GM12878 (cell line): ENCODE results near the gene LNPK. TPM values are rescaled to one million over a fixed set of nuclear protein-coding genes. Genes with fewer than 3 reads are reported as not detected.

Experiments used
- ATAC-seq: fragments of 200-7000 bp; cut with Tn5 transposase; 3 replicates; pipeline ENCODE4 v1.9.1; 2020; ENCODE audit warnings: mild to moderate bottlenecking, moderate library complexity
- Bru-seq: library from RNA; stranded (reverse); fragments of 400-500 nt; gene quantifications from one replicate; lab custom pipeline; 2021; lab: Mats Ljungman, UMichigan
- BruChase-seq, 2 experiments: library from RNA; stranded (reverse); fragments of 400-500 nt; gene quantifications; one replicate each; lab custom pipeline; 2021; lab: Mats Ljungman, UMichigan
- BruUV-seq: library from RNA; stranded (reverse); fragments of 400-500 nt; replicated peaks from 2 replicates; lab custom pipeline; 2021; lab: Mats Ljungman, UMichigan
- CTCF ChIA-PET: fragments of 300-600 bp; sonication (Branson Sonifier 250); formaldehyde crosslinking; extraction: SDS; loops from one replicate; lab custom pipeline; 2021; ENCODE audit warnings: inconsistent platforms; lab: Yijun Ruan, JAX
- POLR2A ChIA-PET: fragments of 350-600 bp; formaldehyde crosslinking; extraction: SDS; loops from one replicate; lab custom pipeline; 2021; ENCODE audit warnings: inconsistent platforms; lab: Charles Lee
- RAD21 ChIA-PET: fragments of 300-600 bp; sonication (Branson Sonifier 250); formaldehyde crosslinking; loops from one replicate; lab custom pipeline; 2023; ENCODE audit warnings: antibody characterized with exemption; ENCODE audit not compliant: unreplicated experiment; lab: Charles Lee
- SMC1A ChIA-PET: fragments of 300-600 bp; sonication (Branson Sonifier 250); formaldehyde crosslinking; loops from one replicate; lab custom pipeline; 2023; ENCODE audit not compliant: unreplicated experiment, uncharacterized antibody; lab: Charles Lee
- DNase-seq: peaks from one replicate; pipeline ENCODE4 v3.0.0-alpha.2; 2011; ENCODE audit warnings: low read depth, low spot score
- FAIRE-seq: peaks from 3 replicates; lab custom pipeline; 2011; peaks lifted over from hg19 to GRCh38; lab: Jason Lieb, UNC
- H2AFZ ChIP-seq: 2 replicates; pipeline ENCODE4 v1.6.0; 2011; ENCODE audit warnings: low read depth, low read length, control low read depth; ENCODE audit not compliant: control insufficient read depth
- H3K27ac ChIP-seq: 2 replicates; pipeline ENCODE4 v1.5.1; 2011; ENCODE audit warnings: control low read depth; ENCODE audit not compliant: control insufficient read depth, insufficient read depth
- H3K27me3 ChIP-seq, 2 experiments: replicated peaks in 1 of 2; 2 replicates each; pipeline versions ENCODE4 v1.6.0 to v1.6.1; 2011; ENCODE audit warnings: low read length in 1 of 2; ENCODE audit not compliant: control insufficient read depth in 2 of 2, insufficient read depth in 2 of 2
- H3K36me3 ChIP-seq, 2 experiments: 2 replicates each; pipeline ENCODE4 v1.5.1; 2011; ENCODE audit warnings: low read length in 1 of 2; ENCODE audit not compliant: control insufficient read depth in 2 of 2, insufficient read depth in 2 of 2
- H3K4me1 ChIP-seq: 2 replicates; pipeline ENCODE4 v1.6.1; 2011; ENCODE audit warnings: mild to moderate bottlenecking, low read length, moderate library complexity, mixed read lengths; ENCODE audit not compliant: control insufficient read depth, insufficient read depth
- H3K4me2 ChIP-seq: 2 replicates; pipeline ENCODE4 v1.6.0; 2011; ENCODE audit warnings: control low read depth; ENCODE audit not compliant: control insufficient read depth, insufficient read depth
- H3K4me3 ChIP-seq: fragments of 200-600 bp; sonication (generic); 2 replicates; pipeline ENCODE4 v1.5.1; 2016
- H3K79me2 ChIP-seq: 2 replicates; pipeline ENCODE4 v1.6.0; 2011; ENCODE audit warnings: low read length; ENCODE audit not compliant: control insufficient read depth, insufficient read depth
- H3K9ac ChIP-seq: 2 replicates; pipeline ENCODE4 v1.8.0; 2011; ENCODE audit warnings: low read length, control low read depth, mixed read lengths; ENCODE audit not compliant: control insufficient read depth, insufficient read depth
- H3K9me3 ChIP-seq: replicated peaks from 3 replicates; pipeline ENCODE4 v1.5.1; 2011; ENCODE audit warnings: mild to moderate bottlenecking, low read length; ENCODE audit not compliant: control insufficient read depth, insufficient read depth
- H4K20me1 ChIP-seq: 2 replicates; pipeline ENCODE4 v1.6.0; 2011; ENCODE audit not compliant: control insufficient read depth, insufficient read depth
- ETV6 ChIP-seq, 2 experiments: fragments of 450-650 bp in 1 of 2; IDR thresholded peaks in 1 of 2; conservative IDR thresholded peaks in 1 of 2; 2 replicates each; pipeline ENCODE4 v1.6.1; 2014; ENCODE audit warnings: antibody characterized with exemption in 1 of 2, borderline replicate concordance in 1 of 2, low read depth in 1 of 2, mild to moderate bottlenecking in 1 of 2, moderate library complexity in 1 of 2
- NFYB ChIP-seq: IDR thresholded peaks from 2 replicates; pipeline ENCODE4 v1.6.1; 2011; ENCODE audit warnings: low read depth, mild to moderate bottlenecking, low read length, improper control_type of control experiment, moderate library complexity; ENCODE audit not compliant: insufficient read depth
- RB1 ChIP-seq: fragments of 450-650 bp; formaldehyde crosslinking; IDR thresholded peaks from 2 replicates; pipeline ENCODE4 v1.6.1; 2017; ENCODE audit warnings: mild to moderate bottlenecking, borderline replicate concordance
- ZBED1 ChIP-seq: IDR thresholded peaks from 2 replicates; pipeline ENCODE4 v1.6.1; 2016; ENCODE audit warnings: borderline replicate concordance
- WGBS: methylation state at CpG from one replicate; pipeline ENCODE4 v1.1.6; 2016; ENCODE audit warnings: low lambda C conversion rate; ENCODE audit not compliant: insufficient replicate concordance, insufficient coverage; ENCODE audit errors: missing lambda C conversion rate; 5-methylcytosine and 5-hydroxymethylcytosine counted together
- in situ Hi-C: fragments of 300-500 bp; cut with MboI; formaldehyde crosslinking; loops from 9 replicates; pipeline ENCODE4 v1.14.3; 2018; ENCODE audit warnings: mixed read lengths
- intact Hi-C: fragments of 100-400 bp; cut with micrococcal nuclease; formaldehyde crosslinking; loops from one replicate; pipeline ENCODE4 v1.14.2; 2022; ENCODE audit not compliant: unreplicated experiment
- long read RNA-seq, 2 experiments: library from polyadenylated mRNA; unstranded; transcript quantifications; one replicate each; pipeline ENCODE4 v2.0.0, GENCODE V29; 2019 to 2020
- polyA minus RNA-seq, 3 experiments: library from RNA; depleted of rRNA, polyadenylated mRNA; stranded (reverse); fragments of >200 nt; gene quantifications; 2 replicates each; pipeline ENCODE4 v1.2.3, GENCODE V29; 2011
- polyA plus RNA-seq, 11 experiments: library from polyadenylated mRNA; depleted of rRNA in 4 of 11; unstranded in 6 of 11; stranded (reverse) in 5 of 11; fragments of >200 nt; fragmentation: Nextera tagmentation in 4 of 11; fragmentation: Illumina TruSeq in 1 of 11; extraction: Ambion mirVana in 4 of 11; extraction: Trizol in 1 of 11; gene quantifications; 1 replicate in 1 of 11; 2 replicates in 10 of 11; pipeline versions ENCODE4 v1.2.1 to v1.2.3, GENCODE V29; 2011 to 2016; ENCODE audit warnings: inconsistent platforms in 2 of 11, missing spikeins in 2 of 11, low read depth in 1 of 11
- total RNA-seq, 4 experiments: library from RNA; depleted of rRNA in 3 of 4; stranded (reverse); fragments of >200 nt in 3 of 4; fragmentation: Illumina TruSeq in 1 of 4; extraction: Trizol in 1 of 4; gene quantifications; 2 replicates each; pipeline versions ENCODE4 v1.2.1 to v1.2.3, GENCODE V29; 2013 to 2021
- TF ChIP-seq, protein P1 (sequence below): fragments of 450-650 bp; IDR thresholded peaks from 2 replicates; pipeline ENCODE4 v1.6.1; 2017; ENCODE audit warnings: low read depth, mild to moderate bottlenecking, moderate library complexity
- TF ChIP-seq, protein P2 (sequence below): fragments of 450-650 bp; formaldehyde crosslinking; IDR thresholded peaks from 2 replicates; pipeline ENCODE4 v1.5.0; 2022; ENCODE audit warnings: mild to moderate bottlenecking, missing genetic modification characterization
- TF ChIP-seq, protein P3 (sequence below): fragments of 450-650 bp; conservative IDR thresholded peaks from 2 replicates; pipeline ENCODE4 v1.6.1; 2017; ENCODE audit warnings: mild to moderate bottlenecking, moderate library complexity

LNPK gene, protein sequence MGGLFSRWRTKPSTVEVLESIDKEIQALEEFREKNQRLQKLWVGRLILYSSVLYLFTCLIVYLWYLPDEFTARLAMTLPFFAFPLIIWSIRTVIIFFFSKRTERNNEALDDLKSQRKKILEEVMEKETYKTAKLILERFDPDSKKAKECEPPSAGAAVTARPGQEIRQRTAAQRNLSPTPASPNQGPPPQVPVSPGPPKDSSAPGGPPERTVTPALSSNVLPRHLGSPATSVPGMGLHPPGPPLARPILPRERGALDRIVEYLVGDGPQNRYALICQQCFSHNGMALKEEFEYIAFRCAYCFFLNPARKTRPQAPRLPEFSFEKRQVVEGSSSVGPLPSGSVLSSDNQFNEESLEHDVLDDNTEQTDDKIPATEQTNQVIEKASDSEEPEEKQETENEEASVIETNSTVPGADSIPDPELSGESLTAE
- 103 and 107 TPM in 2 replicates for total RNA-seq (2013; cell fraction: nucleolus; rRNA removed)
- 13.8 and 15.9 TPM in 2 replicates for total RNA-seq (2014; rRNA removed)
- 14.8 and 15.7 TPM in 2 replicates for total RNA-seq (2014; rRNA removed; fragmentation: Illumina TruSeq; extraction: Trizol)
- 20.8 and 23.5 TPM in 2 replicates for total RNA-seq (2021)
- 5.5 TPM for polyA plus RNA-seq (2011; ENCODE audit: low read depth)
- 30.0 and 62.4 TPM in 2 replicates for polyA plus RNA-seq (2011; rRNA removed)
- 9.5 and 12.2 TPM in 2 replicates for polyA plus RNA-seq (2011; cell fraction: cytosol; rRNA removed)
- polyA plus RNA-seq (2011; cell fraction: nucleus; rRNA removed), result 12.1 and 16.0 TPM in 2 replicates
- 8.3 and 13.1 TPM in 2 replicates for polyA plus RNA-seq (2012)
- 11.9 and 13.1 TPM in 2 replicates for polyA plus RNA-seq (2014; fragmentation: Illumina TruSeq; extraction: Trizol)
- polyA plus RNA-seq (2014; fragmentation: Nextera tagmentation; extraction: Ambion mirVana), result 1 to 10 TPM; 3.2 to 4.4 TPM
- polyA plus RNA-seq (2014; rRNA removed), result 10.0 and 13.0 TPM in 2 replicates
- polyA plus RNA-seq (2016; fragmentation: Nextera tagmentation; extraction: Ambion mirVana), result 10 to 100 TPM; 15.5 to 21.7 TPM
- polyA minus RNA-seq (2011; rRNA and poly(A)+ RNA removed), result 35.3 and 35.5 TPM in 2 replicates
- 12.8 and 14.3 TPM in 2 replicates for polyA minus RNA-seq (2011; cell fraction: cytosol; rRNA and poly(A)+ RNA removed)
- 23.9 and 35.2 TPM in 2 replicates for polyA minus RNA-seq (2011; cell fraction: nucleus; rRNA and poly(A)+ RNA removed)
- percentile 75 among the genes with signal in this experiment for Bru-seq, nascent RNA
- BruChase-seq, experiment 1, labeled RNA remaining after a 6-hour chase, result percentile 71 among the genes with signal in this experiment
- BruChase-seq, experiment 2, labeled RNA remaining after a 2-hour chase, result percentile 75 among the genes with signal in this experiment
- long read RNA-seq, experiment 1, full-length matches to known transcripts, result 6 of 14 reads
- long read RNA-seq, experiment 1, partial matches to known transcripts, result 0 of 14 reads
- long read RNA-seq, experiment 1, other reads (novel, unspliced or antisense), result 8 of 14 reads
- long read RNA-seq, experiment 2, full-length matches to known transcripts, result 33 of 63 reads
- long read RNA-seq, experiment 2, partial matches to known transcripts, result 5 of 63 reads
- long read RNA-seq, experiment 2, other reads (novel, unspliced or antisense), result 25 of 63 reads

DNA sequence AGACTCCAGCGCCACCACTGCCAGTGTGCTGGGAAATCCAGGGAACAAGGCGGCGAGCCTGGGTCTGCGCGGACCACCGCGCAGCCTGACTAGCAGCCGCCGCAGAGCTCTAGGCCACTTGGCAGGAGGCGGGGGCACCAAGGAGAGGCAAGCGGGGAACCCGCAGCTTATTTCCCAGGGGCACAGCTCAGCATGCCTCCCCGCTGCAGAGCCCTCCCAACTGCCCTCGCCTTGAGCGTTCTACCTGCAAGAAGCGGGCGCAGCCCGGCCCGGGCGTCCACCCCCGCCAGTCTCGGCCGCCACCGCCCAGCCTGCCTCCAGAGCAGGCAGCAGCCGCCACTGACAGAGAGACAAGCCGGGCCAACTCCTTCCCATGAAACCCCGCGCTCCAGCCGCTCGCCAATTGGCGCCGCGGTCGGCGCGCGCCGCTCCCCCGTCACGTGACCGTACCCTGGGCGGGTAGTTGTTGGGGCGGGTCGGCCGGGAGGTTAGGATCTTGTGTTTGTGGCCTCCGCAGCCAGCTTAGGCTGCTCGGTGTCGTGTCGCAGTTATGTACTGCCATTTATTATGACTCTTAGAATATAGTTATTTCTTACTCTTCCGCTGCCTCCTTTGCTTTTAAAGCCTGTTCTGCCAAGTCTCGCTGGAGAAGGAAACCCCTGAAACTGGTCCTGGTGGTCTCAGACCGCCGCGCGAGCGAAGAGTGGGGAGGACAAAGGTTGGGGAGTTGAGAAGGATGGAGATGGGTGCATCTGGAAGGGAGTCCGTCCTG is at the start of gene LNPK:
Gene LNPK (minus strand): TSS at position 352 of the 772 bp plus-strand sequence. CDS start 6,683 bp downstream, outside the sequence.
- ATAC-seq (peak; percentile 98), FAIRE-seq (peak; percentile 79), DNase-seq (peak; percentile 50)
- no peaks in the 10 kb centered on the region for H3K27me3 ChIP-seq
- H3K36me3 ChIP-seq, result no peaks in the 10 kb centered on the region
- H3K9me3 ChIP-seq, result no peaks in the 10 kb centered on the region
- in situ Hi-C loops, result no loop called here
- peak within 1 kb of the TSS; percentile 76 for H3K9ac ChIP-seq
- peak within 1 kb of the TSS; percentile 85 for H2AFZ ChIP-seq
- peak within 1 kb of the TSS; percentile 57 for H3K27ac ChIP-seq
- 2% methylated on average over 57 of the region's 57 CpGs for WGBS
- peak within 1 kb of the TSS; percentile 81 for H3K4me2 ChIP-seq
- RAD21 ChIA-PET, result no interaction called here
- POLR2A ChIA-PET, result interaction anchor here (0.5 to 1.0 kb wide), 3 partner anchors 12 to 66 kb away, joined by 3 read pairs; no protein-coding TSS in a partner anchor
- H3K4me1 ChIP-seq, result no peaks in the 10 kb centered on the region; the same call in 1 of the 2 replicates
- H3K79me2 ChIP-seq, result peaks cover 36% of the 10 kb centered on the region
- CTCF ChIA-PET, result interaction anchor here (0.6 to 1.0 kb wide), 2 partner anchors 24 to 1026 kb away, joined by 3 read pairs; no protein-coding TSS in a partner anchor
- SMC1A ChIA-PET, result interaction anchor here (1.0 to 1.9 kb wide), 2 partner anchors 11 to 1163 kb away, joined by 3 to 6 read pairs; no protein-coding TSS in a partner anchor
- no peaks in the 10 kb centered on the region for H4K20me1 ChIP-seq
- intact Hi-C loops, result no loop called here
- peak within 1 kb of the TSS; percentile 92 for H3K4me3 ChIP-seq
- no TSS peak for BruUV-seq
- TF ChIP-seq, protein P1, sequence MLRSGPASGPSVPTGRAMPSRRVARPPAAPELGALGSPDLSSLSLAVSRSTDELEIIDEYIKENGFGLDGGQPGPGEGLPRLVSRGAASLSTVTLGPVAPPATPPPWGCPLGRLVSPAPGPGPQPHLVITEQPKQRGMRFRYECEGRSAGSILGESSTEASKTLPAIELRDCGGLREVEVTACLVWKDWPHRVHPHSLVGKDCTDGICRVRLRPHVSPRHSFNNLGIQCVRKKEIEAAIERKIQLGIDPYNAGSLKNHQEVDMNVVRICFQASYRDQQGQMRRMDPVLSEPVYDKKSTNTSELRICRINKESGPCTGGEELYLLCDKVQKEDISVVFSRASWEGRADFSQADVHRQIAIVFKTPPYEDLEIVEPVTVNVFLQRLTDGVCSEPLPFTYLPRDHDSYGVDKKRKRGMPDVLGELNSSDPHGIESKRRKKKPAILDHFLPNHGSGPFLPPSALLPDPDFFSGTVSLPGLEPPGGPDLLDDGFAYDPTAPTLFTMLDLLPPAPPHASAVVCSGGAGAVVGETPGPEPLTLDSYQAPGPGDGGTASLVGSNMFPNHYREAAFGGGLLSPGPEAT, result no peak; the same call in 1 of the 2 replicates
- TF ChIP-seq NFYB, result peak; percentile 72; the same call in 1 of the 2 replicates
- TF ChIP-seq ZBED1, result no peak
- TF ChIP-seq, protein P2, sequence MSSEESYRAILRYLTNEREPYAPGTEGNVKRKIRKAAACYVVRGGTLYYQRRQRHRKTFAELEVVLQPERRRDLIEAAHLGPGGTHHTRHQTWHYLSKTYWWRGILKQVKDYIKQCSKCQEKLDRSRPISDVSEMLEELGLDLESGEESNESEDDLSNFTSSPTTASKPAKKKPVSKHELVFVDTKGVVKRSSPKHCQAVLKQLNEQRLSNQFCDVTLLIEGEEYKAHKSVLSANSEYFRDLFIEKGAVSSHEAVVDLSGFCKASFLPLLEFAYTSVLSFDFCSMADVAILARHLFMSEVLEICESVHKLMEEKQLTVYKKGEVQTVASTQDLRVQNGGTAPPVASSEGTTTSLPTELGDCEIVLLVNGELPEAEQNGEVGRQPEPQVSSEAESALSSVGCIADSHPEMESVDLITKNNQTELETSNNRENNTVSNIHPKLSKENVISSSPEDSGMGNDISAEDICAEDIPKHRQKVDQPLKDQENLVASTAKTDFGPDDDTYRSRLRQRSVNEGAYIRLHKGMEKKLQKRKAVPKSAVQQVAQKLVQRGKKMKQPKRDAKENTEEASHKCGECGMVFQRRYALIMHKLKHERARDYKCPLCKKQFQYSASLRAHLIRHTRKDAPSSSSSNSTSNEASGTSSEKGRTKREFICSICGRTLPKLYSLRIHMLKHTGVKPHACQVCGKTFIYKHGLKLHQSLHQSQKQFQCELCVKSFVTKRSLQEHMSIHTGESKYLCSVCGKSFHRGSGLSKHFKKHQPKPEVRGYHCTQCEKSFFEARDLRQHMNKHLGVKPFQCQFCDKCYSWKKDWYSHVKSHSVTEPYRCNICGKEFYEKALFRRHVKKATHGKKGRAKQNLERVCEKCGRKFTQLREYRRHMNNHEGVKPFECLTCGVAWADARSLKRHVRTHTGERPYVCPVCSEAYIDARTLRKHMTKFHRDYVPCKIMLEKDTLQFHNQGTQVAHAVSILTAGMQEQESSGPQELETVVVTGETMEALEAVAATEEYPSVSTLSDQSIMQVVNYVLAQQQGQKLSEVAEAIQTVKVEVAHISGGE (CRISPR knock-in tag), result peak; percentile 57; the same call in 1 of the 2 replicates
- TF ChIP-seq ETV6 (conservative IDR thresholded peaks at IDR 0.05 in 1 of 2, IDR thresholded peaks at IDR 0.05 in 1 of 2; ENCODE audit: borderline replicate concordance in 1 of 2, low read depth in 1 of 2), result no peak
- TF ChIP-seq RB1, result no peak; the same call in 1 of the 2 replicates
- TF ChIP-seq, protein P3, sequence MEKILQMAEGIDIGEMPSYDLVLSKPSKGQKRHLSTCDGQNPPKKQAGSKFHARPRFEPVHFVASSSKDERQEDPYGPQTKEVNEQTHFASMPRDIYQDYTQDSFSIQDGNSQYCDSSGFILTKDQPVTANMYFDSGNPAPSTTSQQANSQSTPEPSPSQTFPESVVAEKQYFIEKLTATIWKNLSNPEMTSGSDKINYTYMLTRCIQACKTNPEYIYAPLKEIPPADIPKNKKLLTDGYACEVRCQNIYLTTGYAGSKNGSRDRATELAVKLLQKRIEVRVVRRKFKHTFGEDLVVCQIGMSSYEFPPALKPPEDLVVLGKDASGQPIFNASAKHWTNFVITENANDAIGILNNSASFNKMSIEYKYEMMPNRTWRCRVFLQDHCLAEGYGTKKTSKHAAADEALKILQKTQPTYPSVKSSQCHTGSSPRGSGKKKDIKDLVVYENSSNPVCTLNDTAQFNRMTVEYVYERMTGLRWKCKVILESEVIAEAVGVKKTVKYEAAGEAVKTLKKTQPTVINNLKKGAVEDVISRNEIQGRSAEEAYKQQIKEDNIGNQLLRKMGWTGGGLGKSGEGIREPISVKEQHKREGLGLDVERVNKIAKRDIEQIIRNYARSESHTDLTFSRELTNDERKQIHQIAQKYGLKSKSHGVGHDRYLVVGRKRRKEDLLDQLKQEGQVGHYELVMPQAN, result peak; percentile 79
